Stimulated activated naive B cell treated with anti-CD40 and anti-IgM and Interleukin-4, amounts not matched to agents 10 μg/mL and 1 μg/mL and 100 μg/mL, for 72 hours (primary cell): ENCODE results near the gene DPM3.
"Not testable (repeated sequence)": the region's sequence is repeated elsewhere in the genome, so short reads cannot be mapped to it uniquely, and the experiment has no call there.

Experiments
- ATAC-seq, 2 donors: fragments of 150-1000 bp; cut with Tn5 transposase; replicated peaks; 2 replicates each; pipeline ENCODE4 v1.10.0; 2021; ENCODE audit warnings: moderate library complexity in 1 of 2
- DNase-seq: peaks from one replicate; pipeline ENCODE4 v3.0.0; 2021
- H3K27ac Mint-ChIP-seq: one replicate; pipeline ENCODE4 v1.8.0; 2022; ENCODE audit warnings: mild to moderate bottlenecking, mixed read lengths
- H3K27me3 Mint-ChIP-seq, 2 donors: one replicate each; pipeline ENCODE4 v1.8.0; 2022; ENCODE audit warnings: mixed read lengths in 2 of 2
- H3K36me3 Mint-ChIP-seq, 2 donors: one replicate each; pipeline ENCODE4 v1.8.0; 2022; ENCODE audit warnings: mixed read lengths in 2 of 2, mild to moderate bottlenecking in 1 of 2
- H3K4me1 Mint-ChIP-seq, 2 donors: one replicate each; pipeline ENCODE4 v1.8.0; 2022; ENCODE audit warnings: mixed read lengths in 2 of 2, mild to moderate bottlenecking in 1 of 2
- H3K4me3 Mint-ChIP-seq, 2 donors: one replicate each; pipeline ENCODE4 v1.8.0; 2022; ENCODE audit warnings: mild to moderate bottlenecking in 2 of 2, mixed read lengths in 2 of 2, moderate library complexity in 1 of 2
- H3K9me3 Mint-ChIP-seq, 2 donors: one replicate each; pipeline ENCODE4 v1.8.0; 2022; ENCODE audit warnings: mixed read lengths in 2 of 2, mild to moderate bottlenecking in 1 of 2

DPM3 gene

DNA sequence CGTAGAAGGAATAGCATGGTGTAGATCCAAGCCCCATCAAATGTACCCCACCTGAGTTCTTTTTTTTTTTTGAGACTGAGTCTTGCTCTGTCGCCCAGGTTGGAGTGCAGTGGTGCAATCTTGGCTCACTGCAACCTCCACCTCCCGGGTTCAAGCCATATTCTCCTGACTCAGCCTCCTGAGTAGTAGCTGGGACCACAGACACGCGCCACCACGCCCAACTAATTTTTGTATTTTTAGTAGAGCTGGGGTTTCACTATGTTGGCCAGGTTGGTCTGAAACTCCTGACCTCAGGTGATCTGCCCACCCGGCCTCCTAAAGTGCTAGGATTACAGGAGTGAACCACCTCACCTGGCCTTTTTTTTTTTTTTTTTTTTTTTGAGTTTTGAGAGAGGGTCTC is 22.2 kb downstream of the DPM3 start:
- H3K36me3 Mint-ChIP-seq, H3K9me3 Mint-ChIP-seq, ATAC-seq, H3K4me1 Mint-ChIP-seq, H3K4me3 Mint-ChIP-seq, DNase-seq, H3K27ac Mint-ChIP-seq: not testable (repeated sequence)
- H3K27me3 Mint-ChIP-seq, result peaks cover 17 to 19% of the 10 kb centered on the region in 2 donors

GRCh38 chr1:155117610-155118009 is 22.7 kb downstream of the DPM3 start:
- Mint-ChIP-seq H3K27me3 (peaks cover 17 to 19% of the 10 kb centered on the region in 2 donors), H3K9me3 (no peaks in the 10 kb centered on the region), H3K4me1 (no peaks in the 10 kb centered on the region), H3K4me3 (no peak overlapping the region), H3K27ac (no peak overlapping the region), H3K36me3 (no peaks in the 10 kb centered on the region)
- no peak for DNase-seq
- no peak for ATAC-seq

DNA sequence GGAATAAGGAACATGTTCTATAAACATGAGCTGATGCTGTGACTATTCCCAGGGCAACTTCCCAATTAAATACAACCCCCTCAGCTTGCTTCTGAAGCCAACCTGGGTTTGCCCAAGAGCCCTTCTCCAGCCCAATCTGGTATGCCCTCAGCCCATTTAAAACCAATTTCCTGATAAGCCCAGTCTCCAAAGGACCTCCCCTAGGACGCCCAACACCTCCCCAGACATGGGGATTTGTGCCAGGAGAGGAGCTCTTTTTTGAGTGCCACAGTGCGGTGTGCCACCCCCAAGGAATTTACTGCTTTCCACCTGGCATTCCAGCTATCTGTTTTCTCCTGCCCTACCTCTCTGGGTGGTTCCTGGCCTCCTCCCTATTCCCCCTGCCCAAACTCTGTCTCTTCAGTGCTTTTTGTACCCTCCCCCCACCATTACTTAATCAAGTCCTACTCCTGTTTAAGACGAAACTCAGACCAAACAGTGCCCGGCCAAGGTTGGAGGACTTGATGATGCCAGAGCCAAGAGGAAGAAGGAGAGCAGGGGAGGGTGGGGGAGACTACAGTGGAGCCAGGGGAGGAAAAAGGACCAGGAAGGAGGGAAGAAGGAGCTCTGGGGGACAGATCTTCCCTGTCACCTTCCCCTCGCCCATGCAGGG is 24.1 kb downstream of the DPM3 start:
- peaks cover 17 to 18% of the 10 kb centered on the region in 2 donors for H3K27me3 Mint-ChIP-seq
- DNase-seq (no peak), ATAC-seq (no peak)
- no peak overlapping the region for H3K4me3 Mint-ChIP-seq
- H3K9me3 Mint-ChIP-seq, result no peaks in the 10 kb centered on the region
- H3K27ac Mint-ChIP-seq, result no peak overlapping the region
- H3K36me3 Mint-ChIP-seq, result no peaks in the 10 kb centered on the region
- no peaks in the 10 kb centered on the region for H3K4me1 Mint-ChIP-seq

- no peaks in the 10 kb centered on the region for H3K36me3 Mint-ChIP-seq
- H3K4me1 Mint-ChIP-seq, result no peaks in the 10 kb centered on the region
- no peak for DNase-seq
- H3K9me3 Mint-ChIP-seq, result no peaks in the 10 kb centered on the region
- no peak overlapping the region for H3K4me3 Mint-ChIP-seq
- ATAC-seq, result no peak
- peaks cover 13 to 15% of the 10 kb centered on the region in 2 donors for H3K27me3 Mint-ChIP-seq
- no peak overlapping the region for H3K27ac Mint-ChIP-seq
Measured at GRCh38 chr1:155113450-155113980, 26.8 kb downstream of the DPM3 start.

- Mint-ChIP-seq H3K27me3 (no peaks in the 10 kb centered on the region), H3K36me3 (no peaks in the 10 kb centered on the region), H3K4me3 (no peak overlapping the region), H3K4me1 (no peaks in the 10 kb centered on the region), H3K27ac (no peak overlapping the region), H3K9me3 (no peaks in the 10 kb centered on the region)
- DNase-seq, result no peak
- ATAC-seq, result no peak
Measured at GRCh38 chr1:155110826-155111225, 29.5 kb downstream of the DPM3 start.

GRCh38 chr1:155110381-155110780 is 29.9 kb downstream of the DPM3 start:
- no peaks in the 10 kb centered on the region for H3K9me3 Mint-ChIP-seq
- no peak for DNase-seq
- H3K27ac Mint-ChIP-seq, result no peak overlapping the region
- H3K4me1 Mint-ChIP-seq, result no peaks in the 10 kb centered on the region
- no peak overlapping the region for H3K4me3 Mint-ChIP-seq
- no peaks in the 10 kb centered on the region for H3K27me3 Mint-ChIP-seq
- no peaks in the 10 kb centered on the region for H3K36me3 Mint-ChIP-seq
- ATAC-seq, result no peak

- ATAC-seq, result no peak
- no peak overlapping the region for H3K4me3 Mint-ChIP-seq
- no peaks in the 10 kb centered on the region for H3K4me1 Mint-ChIP-seq
- H3K36me3 Mint-ChIP-seq, result no peaks in the 10 kb centered on the region
- no peaks in the 10 kb centered on the region for H3K27me3 Mint-ChIP-seq
- no peaks in the 10 kb centered on the region for H3K9me3 Mint-ChIP-seq
- no peak for DNase-seq
- no peak overlapping the region for H3K27ac Mint-ChIP-seq
Measured at GRCh38 chr1:155108296-155108695, 32.0 kb downstream of the DPM3 start.

- no peak overlapping the region for H3K4me3 Mint-ChIP-seq
- no peaks in the 10 kb centered on the region for H3K4me1 Mint-ChIP-seq
- H3K9me3 Mint-ChIP-seq, result no peaks in the 10 kb centered on the region
- no peak for ATAC-seq
- H3K36me3 Mint-ChIP-seq, result no peaks in the 10 kb centered on the region
- H3K27me3 Mint-ChIP-seq, result no peaks in the 10 kb centered on the region
- no peak for DNase-seq
- H3K27ac Mint-ChIP-seq, result no peak overlapping the region
Measured at GRCh38 chr1:155107309-155108264, 32.7 kb downstream of the DPM3 start.

DNA sequence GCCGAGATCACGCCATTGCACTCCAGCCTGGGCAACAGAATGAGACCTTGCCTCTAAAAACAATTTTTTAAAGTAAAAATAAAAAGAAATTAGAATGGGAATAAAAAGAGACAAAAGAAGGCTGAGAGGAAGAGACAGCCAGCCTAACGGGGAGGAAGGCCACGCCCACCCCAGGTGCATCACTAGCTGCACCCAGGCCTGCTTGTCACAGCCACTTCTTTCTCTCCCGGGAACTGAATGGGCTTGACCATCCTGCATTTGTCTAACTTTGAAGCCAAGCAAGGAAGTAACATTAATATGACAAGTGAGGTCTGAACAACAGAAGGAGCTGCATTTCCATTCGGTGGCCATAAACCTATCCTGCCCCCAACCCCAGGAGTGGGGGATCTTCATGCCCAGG is 33.5 kb downstream of the DPM3 start:
- Mint-ChIP-seq H3K4me3 (no peak overlapping the region), H3K27me3 (no peaks in the 10 kb centered on the region), H3K4me1 (no peaks in the 10 kb centered on the region), H3K27ac (no peak overlapping the region), H3K9me3 (no peaks in the 10 kb centered on the region), H3K36me3 (no peaks in the 10 kb centered on the region)
- ATAC-seq, result no peak
- DNase-seq, result no peak

DNA sequence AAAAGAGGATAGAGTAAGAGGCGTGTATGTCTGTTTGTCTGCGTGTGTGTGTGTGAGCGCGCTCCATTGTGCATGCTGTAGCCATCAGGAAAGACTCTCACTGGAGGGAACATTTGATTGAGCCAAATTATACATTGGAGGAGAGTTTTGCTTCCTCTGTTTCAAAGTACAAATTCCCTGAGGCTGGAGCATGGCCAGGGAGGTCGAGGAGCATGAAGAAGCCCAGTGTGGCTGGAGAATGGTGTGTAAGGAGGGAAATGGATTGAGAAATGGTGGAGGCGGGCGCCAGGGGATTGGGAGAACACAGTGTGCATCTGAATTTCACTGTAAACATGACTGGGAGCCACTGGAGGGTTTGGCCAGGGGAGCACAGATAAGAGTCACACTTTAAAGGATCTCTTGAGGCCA is 34.7 kb downstream of the DPM3 start:
- no peaks in the 10 kb centered on the region for H3K36me3 Mint-ChIP-seq
- H3K27me3 Mint-ChIP-seq, result no peaks in the 10 kb centered on the region
- no peaks in the 10 kb centered on the region for H3K9me3 Mint-ChIP-seq
- H3K4me1 Mint-ChIP-seq, result no peaks in the 10 kb centered on the region
- no peak overlapping the region for H3K27ac Mint-ChIP-seq
- DNase-seq (no peak), ATAC-seq (no peak)
- no peak overlapping the region for H3K4me3 Mint-ChIP-seq

DNA sequence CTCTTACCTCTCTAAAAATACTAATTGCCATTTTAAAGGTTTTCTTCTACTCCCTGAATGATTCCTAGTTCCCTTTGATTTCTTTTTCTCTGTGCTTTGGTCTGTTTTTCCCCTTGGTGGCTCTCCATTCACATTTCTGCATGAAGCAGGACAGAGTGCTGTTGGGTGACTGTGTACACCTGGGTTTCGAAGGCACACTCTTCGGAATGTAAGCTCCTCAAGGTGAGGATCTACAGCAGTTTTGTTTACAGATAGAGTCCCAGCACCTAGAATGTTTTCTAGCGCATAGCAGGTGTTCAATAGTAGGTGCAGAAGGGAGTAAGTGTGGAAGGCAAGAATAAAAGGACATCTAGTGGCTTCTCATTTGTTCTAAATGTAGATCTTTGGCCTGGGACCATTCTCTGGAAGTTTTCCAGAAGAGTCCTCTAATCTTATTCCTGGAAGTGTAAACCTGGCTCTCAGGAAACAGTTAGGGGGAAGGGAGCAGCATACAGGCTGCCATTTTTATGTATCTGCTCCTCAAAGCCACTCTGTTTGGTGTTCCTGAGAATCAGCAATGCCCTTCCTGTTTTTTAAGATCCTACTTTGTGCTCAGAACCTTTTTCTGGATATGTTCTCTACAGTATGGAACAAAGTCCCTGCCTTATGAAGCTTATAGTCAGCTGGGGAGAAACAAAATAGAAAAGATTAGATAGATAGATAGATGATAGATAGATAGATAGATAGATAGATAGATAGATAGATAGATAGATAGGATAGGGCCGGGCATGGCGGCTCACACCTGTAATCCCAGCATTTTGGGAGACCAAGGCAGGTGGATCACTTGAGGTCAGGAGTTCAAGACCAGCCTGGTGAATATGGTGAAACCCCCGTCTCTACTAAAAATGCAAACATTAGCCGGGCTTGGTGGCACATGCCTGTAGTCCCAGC is 35.5 kb downstream of the DPM3 start:
- no peak for DNase-seq
- Mint-ChIP-seq H3K27ac (no peak overlapping the region), H3K4me3 (no peak overlapping the region), H3K9me3 (no peaks in the 10 kb centered on the region), H3K27me3 (no peaks in the 10 kb centered on the region), H3K36me3 (no peaks in the 10 kb centered on the region), H3K4me1 (no peaks in the 10 kb centered on the region)
- no peak for ATAC-seq

DNA sequence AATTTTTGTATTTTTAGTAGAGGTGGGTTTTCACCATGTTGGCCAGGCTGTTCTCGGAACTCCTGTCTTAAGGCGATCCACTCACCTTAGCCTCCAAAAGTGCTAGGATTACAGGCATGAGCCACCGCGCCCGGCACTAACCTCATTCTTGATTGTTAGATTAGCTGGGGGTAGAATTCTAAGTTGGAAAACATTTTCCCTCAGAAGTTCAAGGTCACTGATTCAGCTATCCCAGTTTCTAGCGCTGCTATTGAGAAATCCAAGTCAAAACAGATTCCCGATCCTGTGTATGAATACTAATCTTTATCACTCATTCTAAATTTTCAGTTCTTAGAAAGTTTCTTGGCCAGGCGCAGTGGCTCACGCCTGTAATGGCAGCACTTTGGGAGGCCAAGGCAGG is 37.0 kb downstream of the DPM3 start:
- Mint-ChIP-seq H3K4me1 (no peaks in the 10 kb centered on the region), H3K9me3 (no peaks in the 10 kb centered on the region), H3K27ac (no peak overlapping the region), H3K27me3 (no peaks in the 10 kb centered on the region), H3K36me3 (no peaks in the 10 kb centered on the region), H3K4me3 (no peak overlapping the region)
- DNase-seq (no peak), ATAC-seq (no peak)

DNA sequence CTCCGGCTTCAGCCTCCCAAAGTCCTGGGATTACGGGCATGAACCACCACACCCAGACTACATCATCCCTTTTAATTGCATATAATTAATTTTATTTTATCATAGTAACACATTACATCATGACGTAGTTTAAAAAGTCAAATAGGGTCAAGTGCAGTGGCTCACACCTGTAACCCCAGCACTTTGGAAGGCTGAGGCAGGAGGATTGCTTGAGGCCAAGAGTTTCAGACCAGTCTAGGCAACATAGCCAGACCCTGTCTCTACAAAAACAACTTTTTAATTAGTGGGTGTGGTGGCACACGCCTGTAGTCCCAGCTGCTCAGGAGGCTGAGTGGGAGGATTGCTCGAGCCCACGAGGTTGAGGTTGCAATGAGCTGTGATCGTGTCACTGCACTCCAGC is 41.0 kb downstream of the DPM3 start:
- Mint-ChIP-seq H3K27me3 (no peaks in the 10 kb centered on the region), H3K36me3 (no peaks in the 10 kb centered on the region), H3K27ac (no peak overlapping the region), H3K4me1 (peaks cover 0 to 2% of the 10 kb centered on the region in 2 donors), H3K4me3 (no peak overlapping the region), H3K9me3 (no peaks in the 10 kb centered on the region)
- ATAC-seq, result no peak
- DNase-seq, result no peak

GRCh38 chr1:155094622-155094948 is 45.7 kb downstream of the DPM3 start:
- H3K36me3 Mint-ChIP-seq, result no peaks in the 10 kb centered on the region
- DNase-seq (no peak), ATAC-seq (no peak)
- no peak overlapping the region for H3K27ac Mint-ChIP-seq
- H3K27me3 Mint-ChIP-seq, result peaks cover 0 to 4% of the 10 kb centered on the region in 2 donors
- H3K4me3 Mint-ChIP-seq, result no peak overlapping the region
- H3K4me1 Mint-ChIP-seq, result peaks cover 10 to 16% of the 10 kb centered on the region in 2 donors
- no peaks in the 10 kb centered on the region for H3K9me3 Mint-ChIP-seq
